ENCODE measurements around the gene CCDC85C.

Gene CCDC85C

GRCh38 chr14:99587460-99588278 is 16.3 kb downstream of the CCDC85C start:
- no peak for FAIRE-seq

- FAIRE-seq = no peak
Measured at GRCh38 chr14:99586761-99587459, 17.1 kb downstream of the CCDC85C start.

- FAIRE-seq = no peak
Measured at GRCh38 chr14:99586054-99586760, 17.8 kb downstream of the CCDC85C start.

GRCh38 chr14:99584823-99585222 is 19.2 kb downstream of the CCDC85C start:
- FAIRE-seq = no peak

GRCh38 chr14:99581938-99582337 is 22.1 kb downstream of the CCDC85C start:
- no peak for FAIRE-seq

GRCh38 chr14:99581374-99581773 is 22.6 kb downstream of the CCDC85C start:
- FAIRE-seq = no peak

GRCh38 chr14:99579903-99580571 is 24.0 kb downstream of the CCDC85C start:
- FAIRE-seq = no peak

GRCh38 chr14:99579120-99579836 is 24.7 kb downstream of the CCDC85C start:
- FAIRE-seq = no peak

- FAIRE-seq = no peak
Measured at GRCh38 chr14:99578541-99579101, 25.4 kb downstream of the CCDC85C start.

- FAIRE-seq = no peak
Measured at GRCh38 chr14:99576761-99577705, 27.0 kb downstream of the CCDC85C start.

- no peak for FAIRE-seq
Measured at GRCh38 chr14:99576304-99576703, 27.7 kb downstream of the CCDC85C start.

GRCh38 chr14:99575043-99576023 is 28.7 kb downstream of the CCDC85C start:
- FAIRE-seq = no peak

- no peak for FAIRE-seq
Measured at GRCh38 chr14:99574099-99574880, 29.7 kb downstream of the CCDC85C start.

GRCh38 chr14:99573436-99574098 is 30.4 kb downstream of the CCDC85C start:
- no peak for FAIRE-seq

GRCh38 chr14:99573000-99573330 is 31.0 kb downstream of the CCDC85C start:
- no peak for FAIRE-seq

GRCh38 chr14:99572173-99572999 is 31.6 kb downstream of the CCDC85C start:
- FAIRE-seq = no peak

GRCh38 chr14:99571303-99571986 is 32.6 kb downstream of the CCDC85C start:
- FAIRE-seq = no peak
